Caco-2 (cell line): ENCODE data around the gene GGCT. TPM values are rescaled to one million over a fixed set of nuclear protein-coding genes. Genes with fewer than 3 reads are reported as not detected.

Experiments
- BruUV-seq: library from RNA; stranded (reverse); fragments of 400-500 nt; replicated peaks from 2 replicates; lab custom pipeline; 2021; lab: Mats Ljungman, UMichigan
- CTCF ChIA-PET: fragments of 300-600 bp; sonication (Branson Sonifier 250); formaldehyde crosslinking; loops from one replicate; lab custom pipeline; 2022; ENCODE audit warnings: antibody characterized with exemption; lab: Charles Lee
- POLR2A ChIA-PET: fragments of 300-600 bp; sonication (Branson Sonifier 250); formaldehyde crosslinking; loops from one replicate; lab custom pipeline; 2022; ENCODE audit warnings: antibody characterized with exemption; lab: Charles Lee
- DNase-seq, 2 experiments: peaks; one replicate each; pipeline versions ENCODE4 v3.0.0 to v3.0.0-alpha.2; 2020 to 2022
- H3K27me3 ChIP-seq: replicated peaks from 2 replicates; pipeline ENCODE4 v1.6.0; 2011; ENCODE audit warnings: low read length; ENCODE audit not compliant: control insufficient read depth, insufficient read depth
- H3K36me3 ChIP-seq: 2 replicates; pipeline ENCODE4 v1.5.1; 2011; ENCODE audit warnings: low read length; ENCODE audit not compliant: control insufficient read depth, insufficient read depth
- H3K4me1 ChIP-seq: fragments of 250-450 bp; sonication (Bioruptor Pico); 2 replicates; pipeline ENCODE4 v1.5.1; 2020; ENCODE audit warnings: mild to moderate bottlenecking
- H3K4me3 ChIP-seq: 2 replicates; pipeline ENCODE4 v1.5.1; 2011; ENCODE audit warnings: low read depth, mild to moderate bottlenecking, control low read depth, low read length
- H3K9me3 ChIP-seq: fragments of 250-450 bp; sonication (Bioruptor Pico); 2 replicates; pipeline ENCODE4 v1.5.1; 2020; ENCODE audit warnings: mild to moderate bottlenecking, moderate library complexity
- H3K27ac Mint-ChIP-seq: one replicate; pipeline ENCODE4 v1.8.0; 2022; ENCODE audit warnings: mixed read lengths; ENCODE audit not compliant: unreplicated experiment
- H3K27me3 Mint-ChIP-seq: one replicate; pipeline ENCODE4 v1.8.0; 2022; ENCODE audit warnings: mixed read lengths; ENCODE audit not compliant: insufficient read depth, unreplicated experiment
- H3K36me3 Mint-ChIP-seq: one replicate; pipeline ENCODE4 v1.8.0; 2022; ENCODE audit warnings: mild to moderate bottlenecking, mixed read lengths; ENCODE audit not compliant: insufficient read depth, unreplicated experiment
- H3K4me1 Mint-ChIP-seq: one replicate; pipeline ENCODE4 v1.8.0; 2022; ENCODE audit warnings: low read depth, mixed read lengths; ENCODE audit not compliant: unreplicated experiment
- H3K4me3 Mint-ChIP-seq: one replicate; pipeline ENCODE4 v1.8.0; 2022; ENCODE audit warnings: mild to moderate bottlenecking, moderate library complexity, mixed read lengths; ENCODE audit not compliant: unreplicated experiment
- H3K9me3 Mint-ChIP-seq: one replicate; pipeline ENCODE4 v1.8.0; 2022; ENCODE audit warnings: mixed read lengths; ENCODE audit not compliant: unreplicated experiment
- CTCF ChIP-seq, 2 experiments: fragments of 200-600 bp in 1 of 2; IDR thresholded peaks; 1 replicate in 1 of 2; 2 replicates in 1 of 2; pipeline versions ENCODE4 v1.5.1 to v1.8.0; 2011 to 2022; ENCODE audit warnings: antibody characterized with exemption in 1 of 2, control low read depth in 1 of 2, inconsistent platforms in 1 of 2, low read depth in 1 of 2, low read length in 1 of 2, mild to moderate bottlenecking in 1 of 2, moderate library complexity in 1 of 2; ENCODE audit not compliant: insufficient read depth in 1 of 2, severe bottlenecking in 1 of 2, unreplicated experiment in 1 of 2
- intact Hi-C: fragments of 100-400 bp; cut with micrococcal nuclease; formaldehyde crosslinking; loops from one replicate; pipeline ENCODE4 v1.10.0; 2022; ENCODE audit not compliant: unreplicated experiment
- total RNA-seq: library from RNA; stranded (reverse); gene quantifications from 2 replicates; pipeline ENCODE4 v1.2.3, GENCODE V29; 2022

The GGCT gene
- total RNA-seq, 1 experiment from 2014 or later: 75.2 TPM

GRCh38 chr7:30521532-30521931 is 16.9 kb upstream of the GGCT start:
- intact Hi-C loops: no loop called here
- POLR2A ChIA-PET: no interaction called here
- Histone ChIP-seq H3K4me3 (no peak overlapping the region), H3K27me3 (no peaks in the 10 kb centered on the region), H3K9me3 (no peaks in the 10 kb centered on the region), H3K36me3 (no peaks in the 10 kb centered on the region), H3K4me1 (peaks cover 43% of the 10 kb centered on the region)
- no TSS peak for BruUV-seq
- CTCF ChIA-PET: no interaction called here
- no peak overlapping the region for H3K4me3 Mint-ChIP-seq
- no peaks in the 10 kb centered on the region for H3K27me3 Mint-ChIP-seq
- no peak for TF ChIP-seq CTCF (IDR thresholded peaks at IDR 0.05; ENCODE audit: insufficient read depth in 1 of 2, low read depth in 1 of 2, low read length in 1 of 2, severe bottlenecking in 1 of 2, unreplicated experiment in 1 of 2)
- peaks cover 9% of the 10 kb centered on the region for H3K9me3 Mint-ChIP-seq
- H3K27ac Mint-ChIP-seq: no peak overlapping the region
- H3K4me1 Mint-ChIP-seq: peaks cover 21% of the 10 kb centered on the region
- DNase-seq: no peak
- no peaks in the 10 kb centered on the region for H3K36me3 Mint-ChIP-seq

GRCh38 chr7:30519122-30519521 is 14.5 kb upstream of the GGCT start:
- no peaks in the 10 kb centered on the region for H3K27me3 Mint-ChIP-seq
- TF ChIP-seq CTCF (IDR thresholded peaks at IDR 0.05; ENCODE audit: insufficient read depth in 1 of 2, low read depth in 1 of 2, low read length in 1 of 2, severe bottlenecking in 1 of 2, unreplicated experiment in 1 of 2): no peak
- peak in 1 of 2 experiments; percentile 25 for DNase-seq
- peaks cover 21% of the 10 kb centered on the region for H3K4me1 Mint-ChIP-seq
- ChIA-PET CTCF (no interaction called here), POLR2A (no interaction called here)
- no peak overlapping the region for H3K4me3 Mint-ChIP-seq
- Histone ChIP-seq H3K9me3 (no peaks in the 10 kb centered on the region), H3K4me3 (no peak overlapping the region), H3K27me3 (no peaks in the 10 kb centered on the region), H3K36me3 (no peaks in the 10 kb centered on the region), H3K4me1 (peaks cover 36% of the 10 kb centered on the region)
- H3K36me3 Mint-ChIP-seq: no peaks in the 10 kb centered on the region
- intact Hi-C loops: no loop called here
- no peak overlapping the region for H3K27ac Mint-ChIP-seq
- H3K9me3 Mint-ChIP-seq: peaks cover 9% of the 10 kb centered on the region
- no TSS peak for BruUV-seq

GRCh38 chr7:30515761-30516160 is 11.1 kb upstream of the GGCT start:
- CTCF ChIA-PET: no interaction called here
- no peaks in the 10 kb centered on the region for H3K9me3 ChIP-seq
- Mint-ChIP-seq H3K27me3 (no peaks in the 10 kb centered on the region), H3K4me1 (peaks cover 12% of the 10 kb centered on the region), H3K36me3 (no peaks in the 10 kb centered on the region), H3K4me3 (no peak overlapping the region), H3K27ac (no peak overlapping the region), H3K9me3 (no peaks in the 10 kb centered on the region)
- no peaks in the 10 kb centered on the region for H3K27me3 ChIP-seq
- DNase-seq: no peak
- POLR2A ChIA-PET: no interaction called here
- H3K4me1 ChIP-seq: peaks cover 16% of the 10 kb centered on the region
- no peak for TF ChIP-seq CTCF (IDR thresholded peaks at IDR 0.05; ENCODE audit: insufficient read depth in 1 of 2, low read depth in 1 of 2, low read length in 1 of 2, severe bottlenecking in 1 of 2, unreplicated experiment in 1 of 2)
- H3K36me3 ChIP-seq: no peaks in the 10 kb centered on the region
- no peak overlapping the region for H3K4me3 ChIP-seq
- no TSS peak for BruUV-seq
- intact Hi-C loops: no loop called here
